SKM-1 treated with dmso at 0.1 percent for 144 hours (cell line): ENCODE results near the gene KCNJ12.
"Not testable (repeated sequence)": the region's sequence is repeated elsewhere in the genome, so short reads cannot be mapped to it uniquely, and the experiment has no call there.

ENCODE experiments used
- DNase-seq: peaks from one replicate; lab custom pipeline; 2025; ENCODE audit not compliant: unreplicated experiment; lab: John Stamatoyannopoulos, UW

KCNJ12 gene

GRCh38 chr17:21376081-21376758 lies at the start of gene KCNJ12:
Gene KCNJ12 (plus strand): TSS chr17:21376357. CDS start chr17:21415343, 38,986 bp downstream.
- no peak for DNase-seq

DNA sequence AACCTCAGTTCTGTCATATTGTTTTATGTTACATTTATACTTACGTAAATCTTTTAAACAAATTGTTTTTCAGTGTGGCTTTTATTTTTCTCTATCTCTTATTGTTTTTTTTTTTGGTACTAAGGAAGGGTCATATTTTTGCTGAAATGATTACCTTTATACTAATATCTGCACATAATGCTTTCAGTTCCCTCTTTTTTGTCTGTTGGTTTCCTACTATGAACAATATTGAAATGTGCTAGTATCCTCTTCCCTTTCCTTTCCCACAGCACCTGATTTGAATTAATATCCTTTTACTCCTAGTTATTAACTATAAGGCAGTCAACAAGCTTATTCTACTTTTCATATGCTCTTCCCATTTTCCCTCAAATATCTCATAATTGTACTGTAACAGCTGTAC lies 48.2 kb upstream of the KCNJ12 start:
- not testable (repeated sequence) for DNase-seq

- DNase-seq, result not testable (repeated sequence)
Observed at GRCh38 chr17:21328778-21329177, 47.4 kb upstream of the KCNJ12 start.

- DNase-seq, result no peak
Observed at GRCh38 chr17:21330436-21331160, 45.6 kb upstream of the KCNJ12 start.

DNA sequence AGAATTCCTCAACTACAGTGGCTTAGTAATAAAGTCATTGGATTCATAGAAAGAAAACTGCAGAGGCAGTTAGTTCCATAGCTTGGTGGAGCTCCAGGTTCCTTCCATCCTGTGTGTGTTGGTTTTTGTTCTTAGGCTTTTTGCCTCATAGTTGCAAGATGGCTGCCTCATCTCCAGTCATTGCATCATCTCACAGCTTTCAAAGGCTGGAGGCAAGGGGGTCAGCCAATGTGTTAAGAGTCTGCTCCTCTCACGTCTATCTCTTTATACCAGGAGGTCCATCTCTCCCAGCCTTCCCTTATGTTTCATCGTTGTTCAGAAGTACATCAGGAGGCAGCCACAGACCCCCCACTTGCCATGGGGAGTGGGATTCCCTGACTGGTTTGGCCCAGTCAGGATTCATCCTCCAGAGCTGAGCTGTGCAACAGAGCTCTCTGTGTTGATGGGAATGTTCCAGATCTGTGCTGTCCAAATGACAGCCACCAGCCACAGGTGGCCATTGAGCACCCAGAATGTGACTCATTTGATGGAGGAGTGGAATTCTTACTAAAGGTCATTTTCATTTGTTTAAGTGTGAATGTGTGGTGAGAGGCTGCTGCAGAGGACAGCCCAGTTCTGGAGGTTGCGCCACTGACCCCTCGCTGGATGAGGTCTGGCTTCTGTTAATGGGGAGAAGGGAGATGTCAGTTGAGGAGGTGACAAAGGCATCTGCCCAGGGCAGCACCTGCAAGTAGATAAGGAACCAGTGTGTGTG lies 39.4 kb upstream of the KCNJ12 start:
- not testable (repeated sequence) for DNase-seq

DNA sequence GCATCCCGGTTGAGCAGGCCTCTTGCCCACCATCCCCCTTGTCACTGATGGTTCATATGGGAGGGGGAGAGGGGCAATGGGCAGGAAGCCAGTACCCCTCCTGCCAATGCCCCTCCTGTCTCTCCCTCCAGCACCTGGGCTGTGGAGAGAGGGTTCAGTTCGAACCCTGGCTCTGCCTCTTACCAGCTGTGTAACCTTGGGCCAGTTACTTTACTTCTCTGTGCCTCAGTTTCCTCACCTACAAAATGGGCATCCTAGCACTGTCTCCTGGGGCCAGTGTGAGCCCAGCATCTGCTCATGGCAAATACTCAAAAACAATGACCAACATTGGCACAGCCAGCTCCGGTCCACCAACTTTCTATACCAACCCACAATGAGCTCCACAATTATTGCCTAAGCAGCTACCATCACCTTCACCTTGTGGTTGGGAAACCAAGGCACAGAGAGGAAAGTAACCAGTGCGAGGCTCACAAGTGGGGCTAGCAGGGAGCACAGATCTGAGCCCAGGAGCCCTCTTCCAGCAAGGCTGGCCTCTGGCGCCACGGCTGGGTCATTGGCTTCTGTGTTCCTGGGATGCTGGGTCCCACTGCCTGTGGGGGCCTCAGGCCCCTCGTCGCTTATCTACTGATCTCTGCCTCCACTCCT lies 38.1 kb upstream of the KCNJ12 start:
- not testable (repeated sequence) for DNase-seq

- DNase-seq, result no peak
Observed at GRCh38 chr17:21339011-21339410, 37.1 kb upstream of the KCNJ12 start.

GRCh38 chr17:21339571-21339970 lies 36.6 kb upstream of the KCNJ12 start:
- not testable (repeated sequence) for DNase-seq

DNA sequence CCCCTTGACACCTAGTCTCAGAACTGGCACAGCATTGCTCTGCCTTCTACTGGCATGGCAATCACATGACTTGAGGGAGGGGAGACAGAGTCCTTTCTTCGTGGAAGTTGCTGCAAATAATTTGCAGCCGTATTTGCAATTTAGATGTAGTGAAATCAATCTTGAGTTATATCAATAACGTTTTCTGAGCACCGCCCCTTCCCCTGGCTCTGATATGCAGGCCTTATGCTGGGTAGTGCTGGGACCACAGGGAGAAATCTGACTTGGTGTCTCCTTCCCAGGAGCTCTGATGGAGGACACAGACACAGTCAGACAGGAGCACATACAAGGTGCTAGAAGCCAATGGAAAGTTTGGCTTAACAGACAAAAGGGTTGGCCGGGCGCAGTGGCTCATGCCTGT lies 35.8 kb upstream of the KCNJ12 start:
- not testable (repeated sequence) for DNase-seq

DNA sequence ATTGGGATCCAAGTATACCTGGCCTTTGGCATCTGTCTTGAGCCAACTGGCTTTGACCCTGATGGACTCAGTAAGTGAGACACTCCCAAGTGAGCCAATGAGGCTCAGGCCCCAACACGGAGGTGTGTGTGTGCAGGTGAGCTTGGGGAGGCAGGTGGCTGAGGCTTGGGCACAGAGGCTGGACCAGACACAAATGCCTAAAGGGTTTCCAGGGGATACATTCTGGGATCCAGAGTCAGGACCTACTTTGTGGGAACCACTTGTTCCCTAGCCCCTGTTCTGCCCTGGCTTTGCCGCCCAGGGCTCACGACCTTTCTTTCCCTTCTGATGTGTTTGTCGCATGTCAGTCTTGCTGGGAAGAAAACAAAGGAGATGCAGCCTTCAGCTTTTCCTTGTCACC lies 34.9 kb upstream of the KCNJ12 start:
- not testable (repeated sequence) for DNase-seq

DNA sequence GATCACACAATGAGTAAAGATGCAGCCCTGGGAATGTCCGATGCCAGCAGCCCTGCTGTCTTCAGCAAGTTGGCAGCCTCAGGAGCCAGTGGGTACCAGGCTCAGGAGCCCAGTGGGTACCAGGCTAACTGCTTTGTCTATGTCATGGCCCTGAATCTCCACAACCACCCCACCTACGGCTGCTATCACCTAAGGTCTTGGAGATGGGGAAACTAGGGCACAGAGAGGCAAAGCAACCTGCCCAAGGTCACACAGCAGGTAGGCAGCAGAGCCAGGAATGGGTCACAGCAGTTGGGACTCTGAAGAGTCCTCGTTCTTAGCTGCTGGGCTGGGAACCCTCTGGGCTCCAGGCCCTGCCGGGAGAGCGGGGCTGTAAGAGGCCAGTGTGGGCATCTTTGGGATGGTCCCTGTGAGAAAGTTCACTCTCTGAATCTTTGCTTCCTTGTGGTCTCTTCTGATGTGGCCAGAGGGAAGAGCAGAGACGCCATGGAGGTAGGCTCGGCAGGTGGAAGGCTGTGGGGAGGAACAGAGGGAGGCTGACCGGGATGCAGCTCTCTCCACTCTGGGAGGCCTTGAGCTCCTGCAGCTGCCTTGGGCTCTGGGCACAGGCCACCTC lies 34.1 kb upstream of the KCNJ12 start:
- not testable (repeated sequence) for DNase-seq

DNA sequence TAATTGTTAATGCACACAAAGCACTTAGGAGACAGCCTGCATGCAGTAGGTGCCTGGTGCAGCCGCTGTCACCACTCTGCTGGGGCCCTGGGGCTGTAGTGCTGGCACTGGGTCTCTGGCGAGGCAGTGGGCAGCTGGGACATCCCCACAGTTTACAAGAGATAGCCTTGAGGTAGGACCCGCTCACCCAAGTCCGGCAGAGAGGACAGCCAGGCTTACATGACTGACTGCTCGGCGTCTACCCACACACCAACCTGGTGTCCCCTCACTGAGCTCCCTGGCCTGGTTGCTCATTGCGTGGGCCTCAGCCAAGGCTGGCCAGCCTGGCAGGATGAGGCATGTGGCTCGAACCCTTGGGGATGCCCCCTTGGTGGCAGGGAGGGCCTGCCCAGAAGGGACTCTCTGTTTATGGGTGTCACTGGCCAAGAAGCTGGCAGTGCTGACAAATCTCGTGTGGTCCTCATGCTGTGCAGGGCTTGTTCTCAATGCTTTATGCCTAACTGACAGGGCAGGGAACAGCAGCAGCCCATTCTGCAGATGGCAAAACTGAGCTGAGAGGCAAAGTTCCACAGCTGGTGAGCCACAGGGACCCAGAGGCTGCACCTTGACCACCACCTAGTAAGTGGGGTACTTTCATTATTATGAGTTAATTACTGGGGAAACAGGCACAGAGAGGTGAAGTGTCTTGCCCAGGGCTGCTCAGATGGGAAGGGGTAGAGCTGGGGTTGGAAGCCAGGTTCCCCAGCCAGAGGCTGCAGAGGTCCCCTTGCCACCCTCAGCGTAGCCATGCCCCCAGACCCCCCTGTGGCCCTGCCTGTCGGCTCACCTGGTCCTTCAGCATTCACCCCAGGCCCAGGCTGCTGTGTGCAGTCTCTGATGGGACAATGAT lies 32.9 kb upstream of the KCNJ12 start:
- not testable (repeated sequence) for DNase-seq

DNA sequence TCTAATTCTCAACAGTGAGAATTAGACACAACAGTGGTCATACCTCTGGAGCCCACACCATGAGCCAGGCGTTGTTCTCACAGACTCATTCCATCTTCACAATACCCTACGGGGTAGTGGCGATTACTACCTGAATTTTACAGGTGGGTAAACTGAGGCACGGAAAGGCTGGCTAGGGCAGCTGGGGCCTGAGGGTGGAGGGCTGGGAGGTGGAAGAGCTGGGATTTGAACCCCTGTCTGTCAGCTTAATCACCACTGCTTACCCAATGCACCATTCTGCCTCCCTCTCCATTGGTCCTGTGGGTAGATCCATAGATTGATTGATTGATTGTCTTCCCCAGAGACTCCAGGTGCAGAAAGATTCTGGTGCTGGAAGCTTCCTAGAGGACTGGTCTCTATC lies 31.4 kb upstream of the KCNJ12 start:
- not testable (repeated sequence) for DNase-seq

DNA sequence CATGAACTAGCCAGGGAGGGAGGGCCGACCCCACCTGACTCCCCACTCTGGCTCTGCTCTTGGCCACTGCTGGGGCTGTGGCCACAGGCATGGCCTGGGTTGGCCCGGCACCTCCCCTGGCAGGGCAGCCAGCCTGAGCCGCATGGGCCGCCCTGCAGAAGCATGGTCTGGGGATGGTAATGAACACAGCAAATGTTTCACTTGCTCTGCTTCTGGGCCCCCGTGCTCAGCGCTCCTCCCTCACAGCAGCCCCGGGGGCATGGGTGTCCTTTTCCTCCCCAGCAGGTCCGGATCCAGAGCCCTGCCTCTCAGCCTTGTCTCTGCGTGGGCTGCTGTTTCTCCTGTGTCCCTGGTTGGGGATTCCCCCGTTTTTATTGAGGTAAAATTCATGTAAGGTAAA lies 30.9 kb upstream of the KCNJ12 start:
- DNase-seq, result no peak

GRCh38 chr17:21346107-21346506 lies 30.1 kb upstream of the KCNJ12 start:
- DNase-seq, result not testable (repeated sequence)

GRCh38 chr17:21346651-21347250 lies 29.4 kb upstream of the KCNJ12 start:
- DNase-seq, result not testable (repeated sequence)

DNA sequence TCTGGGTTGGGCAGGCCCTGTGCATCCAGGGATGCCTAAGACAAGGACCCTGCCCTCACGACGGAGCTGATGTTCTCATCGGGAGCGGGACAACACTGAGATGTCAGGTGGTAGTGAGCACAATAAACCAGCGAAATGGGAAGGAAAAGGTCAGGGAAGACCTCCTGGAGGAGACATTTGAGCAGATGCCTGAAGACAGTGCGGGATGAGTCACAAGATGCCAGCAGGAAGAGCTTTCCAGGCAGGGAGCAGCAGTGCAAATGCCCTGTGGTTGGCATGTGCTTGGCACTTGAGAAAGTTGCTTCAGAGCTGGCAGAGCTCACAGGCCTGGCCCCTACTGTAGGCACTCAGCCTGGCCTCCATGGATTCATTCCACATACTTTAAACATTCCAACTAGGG lies 28.5 kb upstream of the KCNJ12 start:
- DNase-seq, result not testable (repeated sequence)

DNA sequence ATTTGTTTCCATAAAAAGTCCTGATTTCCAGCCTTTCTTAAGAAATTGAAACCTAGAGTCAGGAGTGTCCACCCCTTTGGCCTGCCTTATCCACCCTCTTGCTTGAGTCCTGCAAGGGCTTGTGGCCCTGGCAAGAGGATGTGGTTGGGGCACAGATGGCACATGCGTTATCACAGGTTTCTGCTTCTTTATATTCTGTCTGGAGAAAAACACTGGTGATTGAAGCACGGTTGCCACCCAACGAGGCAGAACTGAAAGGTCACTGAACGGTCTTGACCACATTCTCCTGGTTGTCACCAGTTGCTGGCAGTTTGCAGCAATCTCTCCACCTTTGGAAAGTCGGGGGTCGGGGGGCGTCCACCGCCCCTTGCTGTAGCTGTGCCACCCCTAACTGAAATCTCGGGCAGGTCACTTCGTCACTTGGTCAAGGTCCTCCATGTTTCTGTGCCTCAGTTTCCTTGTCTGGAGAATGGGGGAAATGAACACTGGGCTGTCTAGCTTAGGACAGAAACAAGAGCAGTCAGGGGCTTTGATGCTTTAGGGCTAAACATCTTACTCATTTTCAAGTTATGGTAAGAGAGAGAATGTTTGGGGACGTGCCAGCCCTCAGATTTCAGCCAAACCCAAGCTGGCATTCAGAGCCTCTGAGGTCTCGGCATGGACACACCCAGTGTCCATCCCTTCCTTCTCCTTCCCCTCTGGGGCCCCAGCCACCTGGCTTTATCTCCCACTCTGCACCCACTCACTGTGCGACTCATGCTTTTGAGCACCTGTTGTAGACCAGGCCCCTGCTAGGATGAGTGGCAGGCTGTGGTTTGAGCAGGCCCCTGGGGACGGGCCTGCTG lies 27.9 kb upstream of the KCNJ12 start:
- not testable (repeated sequence) for DNase-seq

- not testable (repeated sequence) for DNase-seq
Observed at GRCh38 chr17:21348926-21349261, 27.3 kb upstream of the KCNJ12 start.
